Osteoblast (primary cell): ENCODE results near the gene HDDC3. TPM values are rescaled to one million over a fixed set of nuclear protein-coding genes. Genes with fewer than 3 reads are reported as not detected.

Source experiments
- DNase-seq: peaks from one replicate; pipeline ENCODE4 v3.0.0; 2011; ENCODE audit warnings: low spot score, mixed read lengths; ENCODE audit not compliant: insufficient read length; ENCODE audit errors: missing footprints
- H2AFZ ChIP-seq: 2 replicates; pipeline ENCODE4 v1.6.0; 2011; ENCODE audit warnings: mild to moderate bottlenecking, low read length
- H3K27ac ChIP-seq: 2 replicates; pipeline ENCODE4 v1.5.1; 2011; ENCODE audit warnings: mild to moderate bottlenecking, low read depth, low read length, moderate library complexity
- H3K27me3 ChIP-seq: 2 replicates; pipeline ENCODE4 v1.6.0; 2012; ENCODE audit warnings: mild to moderate bottlenecking, control low read depth, inconsistent platforms, low read length, moderate library complexity; ENCODE audit not compliant: insufficient read depth
- H3K36me3 ChIP-seq: 2 replicates; pipeline ENCODE4 v1.5.1; 2011; ENCODE audit warnings: mild to moderate bottlenecking, low read length, control low read depth, moderate library complexity; ENCODE audit not compliant: insufficient read depth
- H3K4me1 ChIP-seq: 2 replicates; pipeline ENCODE4 v1.5.1; 2011; ENCODE audit warnings: mild to moderate bottlenecking, low read length, control low read depth, moderate library complexity; ENCODE audit not compliant: insufficient read depth
- H3K4me2 ChIP-seq: 2 replicates; pipeline ENCODE4 v1.6.0; 2011; ENCODE audit warnings: mild to moderate bottlenecking, low read length; ENCODE audit not compliant: insufficient read depth
- H3K4me3 ChIP-seq: fragments of 200-600 bp; sonication (generic); 3 replicates; pipeline ENCODE4 v1.5.1; 2012; ENCODE audit warnings: mild to moderate bottlenecking, low read length, inconsistent platforms; ENCODE audit not compliant: insufficient read depth
- H3K79me2 ChIP-seq: 2 replicates; pipeline ENCODE4 v1.6.0; 2012; ENCODE audit warnings: mild to moderate bottlenecking, low read length, control low read depth, inconsistent platforms; ENCODE audit not compliant: insufficient read depth
- H3K9me3 ChIP-seq: 2 replicates; pipeline ENCODE4 v1.5.1; 2011; ENCODE audit warnings: low read depth, low read length, control low read depth
- H4K20me1 ChIP-seq: 2 replicates; pipeline ENCODE4 v1.6.0; 2012; ENCODE audit warnings: mild to moderate bottlenecking, low read length, control low read depth; ENCODE audit not compliant: insufficient read depth
- CTCF ChIP-seq: IDR thresholded peaks from 2 replicates; pipeline ENCODE4 v1.5.1; 2011; ENCODE audit warnings: mild to moderate bottlenecking, low read depth, low read length, moderate library complexity; ENCODE audit errors: extremely low read depth
- total RNA-seq: library from RNA; depleted of rRNA; stranded (reverse); fragments of >200 nt; gene quantifications from 2 replicates; pipeline ENCODE4 v1.2.3, GENCODE V29; 2012

The HDDC3 gene
- 8.8 and 11.6 TPM in 2 replicates for total RNA-seq

GRCh38 chr15:90931828-90932659, at the start of gene HDDC3:
TSS of gene HDDC3 (minus strand) at chr15:90932549. CDS start at chr15:90932540, 9 bp downstream.
- peak within 1 kb of the TSS; percentile 100 for H3K4me2 ChIP-seq
- H3K4me1 ChIP-seq, result peaks cover 36% of the 10 kb centered on the region
- peak; percentile 83 for TF ChIP-seq CTCF
- no peaks in the 10 kb centered on the region for H3K27me3 ChIP-seq
- H3K27ac ChIP-seq, result peak within 1 kb of the TSS; percentile 62
- peaks cover 8% of the 10 kb centered on the region for H3K36me3 ChIP-seq
- DNase-seq, result peak; percentile 99
- H3K4me3 ChIP-seq, result peak within 1 kb of the TSS; percentile 91
- peak within 1 kb of the TSS; percentile 92 for H2AFZ ChIP-seq
- H3K79me2 ChIP-seq, result peaks cover 22% of the 10 kb centered on the region
- no peaks in the 10 kb centered on the region for H3K9me3 ChIP-seq
- H4K20me1 ChIP-seq, result no peaks in the 10 kb centered on the region

GRCh38 chr15:90982135-90982534, 49.8 kb upstream of the HDDC3 start:
- H3K4me3 ChIP-seq, result no peak overlapping the region
- no peak for TF ChIP-seq CTCF
- H3K4me1 ChIP-seq, result no peaks in the 10 kb centered on the region
- H3K27me3 ChIP-seq, result no peaks in the 10 kb centered on the region
- H3K36me3 ChIP-seq, result peaks cover 62% of the 10 kb centered on the region
- peak overlapping the region; percentile 13 for H3K4me2 ChIP-seq
- H3K79me2 ChIP-seq, result peaks cover 56% of the 10 kb centered on the region
- no peaks in the 10 kb centered on the region for H3K9me3 ChIP-seq
- H4K20me1 ChIP-seq, result no peaks in the 10 kb centered on the region
- H2AFZ ChIP-seq, result peak overlapping the region; percentile 23
- peak overlapping the region; percentile 43 for H3K27ac ChIP-seq
- no peak for DNase-seq

- no peaks in the 10 kb centered on the region for H3K27me3 ChIP-seq
- H3K79me2 ChIP-seq, result peaks cover 51% of the 10 kb centered on the region
- H2AFZ ChIP-seq, result peak overlapping the region; percentile 23
- no peaks in the 10 kb centered on the region for H3K4me1 ChIP-seq
- TF ChIP-seq CTCF, result no peak
- H4K20me1 ChIP-seq, result no peaks in the 10 kb centered on the region
- peak overlapping the region; percentile 43 for H3K27ac ChIP-seq
- no peak overlapping the region for H3K4me2 ChIP-seq
- no peaks in the 10 kb centered on the region for H3K9me3 ChIP-seq
- peaks cover 66% of the 10 kb centered on the region for H3K36me3 ChIP-seq
- no peak for DNase-seq
- no peak overlapping the region for H3K4me3 ChIP-seq
Observed at GRCh38 chr15:90981681-90982080, 49.3 kb upstream of the HDDC3 start.

GRCh38 chr15:90979582-90979981, 47.2 kb upstream of the HDDC3 start:
- H4K20me1 ChIP-seq, result no peaks in the 10 kb centered on the region
- peaks cover 79% of the 10 kb centered on the region for H3K36me3 ChIP-seq
- no peak overlapping the region for H3K4me3 ChIP-seq
- no peak for TF ChIP-seq CTCF
- H2AFZ ChIP-seq, result peak overlapping the region; percentile 20
- H3K9me3 ChIP-seq, result no peaks in the 10 kb centered on the region
- no peaks in the 10 kb centered on the region for H3K4me1 ChIP-seq
- H3K27ac ChIP-seq, result no peak overlapping the region
- peaks cover 30% of the 10 kb centered on the region for H3K79me2 ChIP-seq
- no peaks in the 10 kb centered on the region for H3K27me3 ChIP-seq
- H3K4me2 ChIP-seq, result no peak overlapping the region
- DNase-seq, result no peak
